ENCODE data around the gene CHST8. TPM values are rescaled to one million over a fixed set of nuclear protein-coding genes. Genes with fewer than 3 reads are reported as not detected.

CHST8 gene
- total and polyA plus RNA-seq, 9 donors: 0.09 to 1.4 (median 0.36) TPM

DNA sequence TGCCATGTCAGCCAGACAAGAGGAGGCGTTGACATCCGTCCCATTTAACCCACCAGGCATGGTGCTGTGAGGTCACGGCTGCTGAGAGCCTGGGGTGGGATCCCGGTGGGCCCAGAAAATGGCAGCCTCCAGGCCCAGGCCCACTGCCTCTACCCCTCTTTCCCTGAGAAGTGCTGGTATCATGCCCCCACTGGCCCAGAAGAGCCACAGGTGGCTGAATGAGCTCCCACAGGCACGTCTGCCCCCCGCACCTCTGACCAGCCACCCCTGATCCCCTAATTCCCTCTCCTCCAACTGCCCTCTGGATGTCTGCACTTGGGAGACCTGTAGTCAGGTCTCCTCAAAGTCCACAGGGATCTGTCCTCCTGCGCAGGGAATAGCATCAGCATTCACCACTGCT is 137.6 kb downstream of the CHST8 start:
- H3K4me1 ChIP-seq (ENCODE audit: control insufficient read depth, insufficient read depth, low read length): peaks cover 8% of the 10 kb centered on the region
- no peaks in the 10 kb centered on the region for H3K36me3 ChIP-seq (ENCODE audit: control insufficient read depth, insufficient read depth, low read length)
- WGBS (ENCODE audit: insufficient coverage): 87% methylated on average over 7 of the region's 7 CpGs
- H3K27ac ChIP-seq (ENCODE audit: low read length): no peak overlapping the region
- DNase-seq: no peak
- peaks cover 6% of the 10 kb centered on the region for H3K27me3 ChIP-seq (ENCODE audit: control insufficient read depth, insufficient read depth, low read length)
- no peaks in the 10 kb centered on the region for H3K9me3 ChIP-seq (replicated peaks; ENCODE audit: control insufficient read depth, low read depth, low read length)
- no peak overlapping the region for H3K4me3 ChIP-seq (ENCODE audit: low read length)

DNA sequence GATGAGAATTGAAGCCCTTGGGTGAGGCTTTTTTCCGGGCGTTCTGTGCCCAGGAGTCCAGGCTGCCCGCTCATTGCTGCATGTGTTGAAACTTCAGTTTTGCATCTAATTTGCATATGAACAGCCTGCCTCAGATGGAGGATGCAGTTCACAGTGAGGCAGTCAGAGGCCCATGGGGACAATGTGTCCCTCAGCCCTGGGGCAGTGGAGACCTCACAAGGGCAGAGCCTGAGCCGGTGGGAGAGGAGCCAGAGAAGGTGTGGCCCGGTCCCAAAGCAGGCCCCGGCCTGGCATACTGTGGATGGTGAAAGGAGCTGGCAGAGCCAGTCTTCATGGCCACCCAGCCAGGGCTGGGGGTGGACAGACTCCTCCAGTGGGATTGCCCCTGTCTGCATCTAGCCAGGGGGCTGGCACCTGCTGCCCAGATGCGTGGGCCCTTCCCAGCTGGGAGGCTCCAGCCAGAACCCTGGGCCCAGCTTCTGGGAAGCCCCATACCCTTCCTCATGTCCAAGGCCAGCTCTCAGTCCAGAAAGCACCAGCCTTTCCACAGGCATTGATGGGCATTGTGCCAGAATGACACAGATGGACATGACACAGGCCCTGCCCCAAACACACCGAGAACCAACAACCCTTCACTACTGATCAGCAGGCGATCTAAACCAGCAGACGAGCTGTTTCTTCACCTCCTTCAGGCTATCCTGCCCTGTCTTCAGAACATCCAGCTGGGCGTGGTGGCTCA is 142.0 kb downstream of the CHST8 start:
- Histone ChIP-seq H3K4me1 (ENCODE audit: control insufficient read depth, insufficient read depth, low read length) (peaks cover under 1% of the 10 kb centered on the region), H3K36me3 (ENCODE audit: control insufficient read depth, insufficient read depth, low read length) (no peaks in the 10 kb centered on the region), H3K27ac (ENCODE audit: low read length) (no peak overlapping the region), H3K4me3 (ENCODE audit: low read length) (no peak overlapping the region), H3K9me3 (replicated peaks; ENCODE audit: control insufficient read depth, low read depth, low read length) (no peaks in the 10 kb centered on the region), H3K27me3 (ENCODE audit: control insufficient read depth, insufficient read depth, low read length) (peaks cover 2% of the 10 kb centered on the region)
- WGBS (ENCODE audit: insufficient coverage): 73% methylated on average over 11 of the region's 11 CpGs
- no peak for DNase-seq

DNA sequence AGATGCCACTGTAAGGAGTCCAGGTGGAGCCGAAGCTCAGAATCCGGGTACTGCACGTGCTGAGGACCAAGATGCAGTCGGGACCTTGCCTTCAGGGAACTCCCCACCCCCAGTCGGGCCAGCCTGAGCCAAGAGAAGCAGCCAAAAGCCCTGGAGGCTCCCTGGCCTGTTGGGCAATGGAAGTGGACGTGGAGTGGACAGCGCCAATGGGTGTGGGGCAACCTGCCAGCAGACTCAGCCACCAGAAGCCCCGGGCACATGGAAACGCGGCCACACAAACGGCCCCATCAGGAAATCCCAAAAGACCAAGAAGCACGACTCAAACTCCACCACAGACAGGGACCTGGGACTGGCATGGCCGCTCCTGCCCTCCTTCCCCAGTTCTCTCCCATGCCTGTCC is 144.9 kb downstream of the CHST8 start:
- 79% methylated on average over 9 of the region's 13 CpGs for WGBS (ENCODE audit: insufficient coverage)
- H3K4me1 ChIP-seq (ENCODE audit: control insufficient read depth, insufficient read depth, low read length): no peaks in the 10 kb centered on the region
- H3K4me3 ChIP-seq (ENCODE audit: low read length): no peak overlapping the region
- H3K27me3 ChIP-seq (ENCODE audit: control insufficient read depth, insufficient read depth, low read length): peaks cover 7% of the 10 kb centered on the region
- DNase-seq: no peak
- H3K9me3 ChIP-seq (replicated peaks; ENCODE audit: control insufficient read depth, low read depth, low read length): no peaks in the 10 kb centered on the region
- no peak overlapping the region for H3K27ac ChIP-seq (ENCODE audit: low read length)
- no peaks in the 10 kb centered on the region for H3K36me3 ChIP-seq (ENCODE audit: control insufficient read depth, insufficient read depth, low read length)

DNA sequence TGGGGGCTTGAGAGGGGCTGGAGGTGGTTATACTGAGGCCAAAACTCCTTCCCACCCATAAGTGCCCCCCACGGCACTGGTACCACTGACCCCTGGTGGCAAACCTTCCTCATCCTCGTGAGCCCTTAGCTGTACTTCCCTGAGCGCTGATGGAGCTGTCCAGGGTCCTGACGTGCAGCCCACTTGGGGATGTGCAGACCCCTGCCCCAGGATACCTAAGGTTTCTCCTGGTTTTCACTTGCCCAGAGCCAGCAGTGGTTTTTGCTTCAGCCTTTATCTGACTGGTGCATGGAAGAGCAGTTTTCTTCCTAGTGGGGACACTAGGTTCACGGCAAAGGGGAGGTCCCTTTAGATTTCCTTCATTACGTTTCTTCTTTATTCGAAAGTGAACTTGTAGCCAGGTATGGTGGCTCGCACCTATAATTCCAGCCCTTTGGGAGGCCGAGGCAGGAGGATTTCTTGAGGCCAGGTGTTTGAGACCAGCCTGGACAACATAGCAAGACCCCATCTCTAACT is 146.2 kb downstream of the CHST8 start:
- 16% methylated on average over 5 of the region's 9 CpGs for WGBS (ENCODE audit: insufficient coverage)
- H3K4me3 ChIP-seq (ENCODE audit: low read length): no peak overlapping the region
- no peaks in the 10 kb centered on the region for H3K9me3 ChIP-seq (replicated peaks; ENCODE audit: control insufficient read depth, low read depth, low read length)
- no peaks in the 10 kb centered on the region for H3K4me1 ChIP-seq (ENCODE audit: control insufficient read depth, insufficient read depth, low read length)
- no peak overlapping the region for H3K27ac ChIP-seq (ENCODE audit: low read length)
- peak; percentile 40 for DNase-seq
- H3K36me3 ChIP-seq (ENCODE audit: control insufficient read depth, insufficient read depth, low read length): no peaks in the 10 kb centered on the region
- H3K27me3 ChIP-seq (ENCODE audit: control insufficient read depth, insufficient read depth, low read length): peaks cover 4% of the 10 kb centered on the region

DNA sequence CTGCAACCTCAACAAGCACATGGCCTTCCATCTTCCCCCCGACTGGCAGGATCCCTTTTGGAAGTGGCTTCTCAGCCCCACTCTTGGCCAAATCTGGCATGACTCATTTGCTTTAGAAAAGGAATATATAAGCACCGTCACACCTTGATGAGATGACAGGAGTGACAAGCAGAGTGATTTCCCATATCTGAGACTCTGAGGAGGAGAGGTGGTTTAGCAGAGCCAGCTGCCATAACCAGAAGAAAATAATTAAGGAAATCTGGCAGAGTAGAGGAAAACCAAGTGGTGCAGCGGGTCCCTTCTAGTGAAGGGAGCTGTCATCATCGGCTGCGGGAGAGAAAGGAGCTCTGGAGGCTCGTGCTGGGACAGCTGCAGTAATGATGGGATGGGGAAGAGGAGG is 147.5 kb downstream of the CHST8 start:
- Histone ChIP-seq H3K27ac (ENCODE audit: low read length) (no peak overlapping the region), H3K27me3 (ENCODE audit: control insufficient read depth, insufficient read depth, low read length) (peaks cover 4% of the 10 kb centered on the region), H3K4me1 (ENCODE audit: control insufficient read depth, insufficient read depth, low read length) (no peaks in the 10 kb centered on the region), H3K36me3 (ENCODE audit: control insufficient read depth, insufficient read depth, low read length) (no peaks in the 10 kb centered on the region), H3K9me3 (replicated peaks; ENCODE audit: control insufficient read depth, low read depth, low read length) (no peaks in the 10 kb centered on the region), H3K4me3 (ENCODE audit: low read length) (no peak overlapping the region)
- no peak for DNase-seq
- WGBS (ENCODE audit: insufficient coverage): 52% methylated on average over 4 of the region's 6 CpGs

DNA sequence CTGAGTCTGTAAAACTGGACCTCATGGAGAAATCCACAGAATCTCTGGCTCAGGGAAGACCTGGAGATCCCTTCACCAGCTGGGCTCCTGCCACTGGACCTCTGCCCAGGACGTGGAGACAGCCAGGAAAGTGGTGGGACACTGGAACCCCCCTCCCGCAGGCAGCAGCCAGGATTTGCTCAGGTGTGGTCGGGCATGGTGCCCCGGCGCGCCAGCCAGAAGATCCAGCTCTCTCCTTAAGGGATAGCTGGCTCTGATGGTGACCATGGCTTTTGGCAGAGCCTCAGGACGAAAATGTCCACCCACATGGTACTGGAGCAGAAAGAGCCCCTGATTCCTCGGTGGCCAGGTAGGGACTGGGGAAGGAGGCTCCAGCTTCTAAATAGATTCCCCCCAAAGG is 148.4 kb downstream of the CHST8 start:
- Histone ChIP-seq H3K27ac (ENCODE audit: low read length) (no peak overlapping the region), H3K36me3 (ENCODE audit: control insufficient read depth, insufficient read depth, low read length) (no peaks in the 10 kb centered on the region), H3K27me3 (ENCODE audit: control insufficient read depth, insufficient read depth, low read length) (peaks cover 6% of the 10 kb centered on the region), H3K4me3 (ENCODE audit: low read length) (no peak overlapping the region), H3K9me3 (replicated peaks; ENCODE audit: control insufficient read depth, low read depth, low read length) (no peaks in the 10 kb centered on the region), H3K4me1 (ENCODE audit: control insufficient read depth, insufficient read depth, low read length) (no peaks in the 10 kb centered on the region)
- no peak for DNase-seq
- 78% methylated on average over 5 of the region's 8 CpGs for WGBS (ENCODE audit: insufficient coverage)

DNA sequence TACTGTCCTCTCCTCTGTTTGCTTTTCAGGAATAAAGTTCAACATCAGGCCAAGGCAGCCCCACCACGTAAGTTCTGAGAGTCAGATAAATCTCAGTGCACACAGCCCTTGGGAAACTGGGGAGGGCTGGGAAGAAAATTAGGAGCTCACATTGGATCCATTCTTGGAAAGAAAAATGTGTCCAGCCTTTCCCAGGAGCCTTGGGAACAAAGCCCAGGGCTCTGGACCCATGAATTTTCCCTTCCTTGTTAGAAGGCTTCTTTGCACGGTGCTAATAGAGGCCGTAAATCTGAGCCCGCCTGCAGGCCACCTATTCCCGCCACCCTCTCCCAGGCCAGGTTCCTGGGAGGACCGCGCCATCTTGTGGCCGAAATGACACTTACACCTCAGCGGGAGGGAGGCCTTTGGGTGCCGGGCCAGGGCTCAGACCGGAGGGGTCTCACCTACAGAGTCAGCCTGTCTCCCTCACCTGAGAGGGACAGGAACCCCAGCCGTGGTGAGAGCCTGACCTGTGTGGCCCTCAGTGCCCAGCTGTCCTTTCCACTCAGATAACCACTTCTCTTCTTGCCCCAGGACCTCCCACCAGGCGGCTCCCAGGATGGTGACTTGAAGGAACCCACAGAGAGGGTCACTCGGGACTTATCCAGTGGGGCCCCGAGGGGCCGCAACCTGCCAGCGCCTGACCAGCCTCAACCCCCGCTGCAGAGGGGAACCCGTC is 149.8 kb downstream of the CHST8 start:
- Histone ChIP-seq H3K27me3 (ENCODE audit: control insufficient read depth, insufficient read depth, low read length) (peaks cover 6% of the 10 kb centered on the region), H3K4me1 (ENCODE audit: control insufficient read depth, insufficient read depth, low read length) (no peaks in the 10 kb centered on the region), H3K36me3 (ENCODE audit: control insufficient read depth, insufficient read depth, low read length) (no peaks in the 10 kb centered on the region), H3K9me3 (replicated peaks; ENCODE audit: control insufficient read depth, low read depth, low read length) (no peaks in the 10 kb centered on the region), H3K27ac (ENCODE audit: low read length) (no peak overlapping the region), H3K4me3 (ENCODE audit: low read length) (no peak overlapping the region)
- DNase-seq: peak; percentile 70
- WGBS (ENCODE audit: insufficient coverage): 27% methylated on average over 18 of the region's 19 CpGs

DNA sequence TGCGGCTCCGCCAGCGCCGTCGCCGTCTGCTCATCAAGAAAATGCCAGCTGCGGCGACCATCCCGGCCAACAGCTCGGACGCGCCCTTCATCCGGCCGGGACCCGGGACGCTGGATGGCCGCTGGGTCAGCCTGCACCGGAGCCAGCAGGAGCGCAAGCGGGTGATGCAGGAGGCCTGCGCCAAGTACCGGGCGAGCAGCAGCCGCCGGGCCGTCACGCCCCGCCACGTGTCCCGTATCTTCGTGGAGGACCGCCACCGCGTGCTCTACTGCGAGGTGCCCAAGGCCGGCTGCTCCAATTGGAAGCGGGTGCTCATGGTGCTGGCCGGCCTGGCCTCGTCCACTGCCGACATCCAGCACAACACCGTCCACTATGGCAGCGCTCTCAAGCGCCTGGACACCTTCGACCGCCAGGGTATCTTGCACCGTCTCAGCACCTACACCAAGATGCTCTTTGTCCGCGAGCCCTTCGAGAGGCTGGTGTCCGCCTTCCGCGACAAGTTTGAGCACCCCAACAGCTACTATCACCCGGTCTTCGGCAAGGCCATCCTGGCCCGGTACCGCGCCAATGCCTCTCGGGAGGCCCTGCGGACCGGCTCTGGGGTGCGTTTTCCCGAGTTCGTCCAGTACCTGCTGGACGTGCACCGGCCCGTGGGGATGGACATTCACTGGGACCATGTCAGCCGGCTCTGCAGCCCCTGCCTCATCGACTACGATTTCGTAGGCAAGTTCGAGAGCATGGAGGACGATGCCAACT is 150.5 kb downstream of the CHST8 start:
- H3K4me3 ChIP-seq (ENCODE audit: low read length): no peak overlapping the region
- WGBS (ENCODE audit: insufficient coverage): 92% methylated on average over 72 of the region's 72 CpGs
- H3K27me3 ChIP-seq (ENCODE audit: control insufficient read depth, insufficient read depth, low read length): peaks cover 6% of the 10 kb centered on the region
- H3K4me1 ChIP-seq (ENCODE audit: control insufficient read depth, insufficient read depth, low read length): no peaks in the 10 kb centered on the region
- no peak for DNase-seq
- no peaks in the 10 kb centered on the region for H3K9me3 ChIP-seq (replicated peaks; ENCODE audit: control insufficient read depth, low read depth, low read length)
- no peaks in the 10 kb centered on the region for H3K36me3 ChIP-seq (ENCODE audit: control insufficient read depth, insufficient read depth, low read length)
- no peak overlapping the region for H3K27ac ChIP-seq (ENCODE audit: low read length)

DNA sequence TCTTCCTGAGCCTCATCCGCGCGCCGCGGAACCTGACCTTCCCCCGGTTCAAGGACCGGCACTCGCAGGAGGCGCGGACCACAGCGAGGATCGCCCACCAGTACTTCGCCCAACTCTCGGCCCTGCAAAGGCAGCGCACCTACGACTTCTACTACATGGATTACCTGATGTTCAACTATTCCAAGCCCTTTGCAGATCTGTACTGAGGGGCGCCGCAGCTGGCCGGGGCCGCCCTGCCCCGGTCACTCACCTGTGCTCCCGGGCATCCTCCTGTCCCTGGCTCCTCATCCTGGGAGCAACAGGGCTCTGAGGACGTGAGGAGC is 151.1 kb downstream of the CHST8 start:
- 92% methylated on average over 23 of the region's 23 CpGs for WGBS (ENCODE audit: insufficient coverage)
- Histone ChIP-seq H3K36me3 (ENCODE audit: control insufficient read depth, insufficient read depth, low read length) (no peaks in the 10 kb centered on the region), H3K27me3 (ENCODE audit: control insufficient read depth, insufficient read depth, low read length) (peaks cover 6% of the 10 kb centered on the region), H3K4me3 (ENCODE audit: low read length) (no peak overlapping the region), H3K4me1 (ENCODE audit: control insufficient read depth, insufficient read depth, low read length) (no peaks in the 10 kb centered on the region), H3K27ac (ENCODE audit: low read length) (no peak overlapping the region), H3K9me3 (replicated peaks; ENCODE audit: control insufficient read depth, low read depth, low read length) (no peaks in the 10 kb centered on the region)
- DNase-seq: no peak
